Activated T-cell treated with anti-CD3 and anti-CD28 coated beads for 48 hours (primary cell): ENCODE results near the gene MDH1B.
"Not testable (repeated sequence)": the region's sequence is repeated elsewhere in the genome, so short reads cannot be mapped to it uniquely, and the experiment has no call there.

Experiments
- DNase-seq: peaks from one replicate; pipeline ENCODE4 v3.0.0-alpha.2; 2020; ENCODE audit warnings: low read depth

The MDH1B gene

DNA sequence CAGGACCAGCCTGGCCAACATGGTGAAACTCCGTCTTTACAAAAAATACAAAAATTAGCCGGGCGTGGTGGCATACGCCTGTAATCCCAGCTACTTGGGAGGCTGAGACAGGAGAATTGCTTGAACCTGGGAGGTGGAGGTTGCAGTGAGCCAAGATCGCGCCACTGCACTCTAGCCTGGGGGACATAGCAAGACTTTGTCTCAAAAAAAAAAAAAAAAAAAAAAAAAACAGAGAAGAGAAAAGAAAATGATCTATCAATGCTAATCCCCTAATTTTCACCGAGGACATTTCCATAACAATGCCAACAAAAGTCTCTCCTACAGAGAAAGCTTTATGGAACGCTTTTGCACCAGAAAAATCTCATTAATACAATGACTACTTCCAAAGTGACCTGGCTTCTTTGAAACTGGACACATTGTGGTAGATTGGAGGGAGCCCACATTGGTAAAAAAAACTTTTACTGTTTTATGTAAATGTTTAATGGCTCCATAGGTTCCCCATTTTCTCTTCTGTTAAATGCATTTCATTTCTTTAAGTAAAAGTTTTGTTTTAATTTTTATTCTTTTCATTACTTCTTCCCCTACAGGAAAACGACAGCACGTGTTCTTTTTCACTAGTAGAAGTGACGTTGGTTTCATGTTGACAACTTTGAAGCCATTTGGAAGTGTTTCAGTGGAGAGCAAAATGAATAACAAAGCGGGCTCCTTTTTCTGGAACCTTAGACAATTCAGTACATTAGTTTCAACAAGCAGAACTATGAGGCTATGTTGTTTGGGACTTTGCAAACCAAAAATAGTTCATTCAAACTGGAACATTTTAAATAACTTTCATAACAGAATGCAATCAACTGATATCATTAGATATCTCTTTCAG, 1.2 kb upstream of the MDH1B start:
- DNase-seq, result no peak

DNA sequence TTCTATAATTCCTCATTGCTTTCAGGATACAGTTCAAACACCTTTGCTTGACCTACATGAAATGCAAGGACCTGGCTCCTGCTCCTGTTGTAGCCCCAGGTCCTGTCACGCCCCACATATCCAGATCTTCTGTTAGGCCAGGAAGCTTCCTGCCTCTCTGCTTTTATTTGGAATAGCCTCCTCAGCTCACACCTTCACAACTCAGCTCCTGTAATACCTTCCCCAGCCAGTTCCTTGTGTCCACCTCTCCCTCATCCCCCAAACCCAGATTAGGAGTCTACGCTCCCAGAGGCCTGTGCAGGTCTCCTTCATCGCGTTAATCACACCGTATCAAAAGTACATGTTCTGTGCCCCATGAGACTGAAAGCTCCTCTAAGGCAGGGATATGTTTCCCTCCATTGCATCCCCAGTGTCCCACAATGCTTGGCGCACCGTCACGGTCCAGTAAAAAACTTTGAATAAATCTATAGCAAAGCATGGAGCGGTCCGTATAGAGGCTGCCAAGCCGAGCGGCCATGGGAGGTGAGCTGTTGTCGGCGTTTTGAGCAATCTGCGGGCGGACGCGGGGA, 371 bp downstream of the MDH1B start:
- DNase-seq, result no peak

DNA sequence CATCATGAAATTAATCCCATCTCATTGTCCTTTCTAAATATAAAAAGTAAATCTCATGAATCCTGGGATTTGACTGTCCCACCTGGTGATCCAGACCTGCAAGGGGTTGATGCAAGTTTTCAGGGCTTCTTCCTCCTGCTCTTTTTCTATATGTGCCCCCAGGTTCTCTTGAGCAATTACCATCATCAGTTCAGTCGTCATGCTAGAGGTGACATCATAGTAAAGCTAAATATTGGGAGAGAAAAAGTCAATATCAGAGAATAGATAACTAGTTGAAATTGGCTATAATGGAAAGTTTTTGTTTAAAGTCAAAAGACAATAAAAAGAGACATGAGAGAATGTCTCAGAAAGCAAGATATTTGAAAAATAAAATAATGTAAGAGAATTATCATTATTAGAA, 8.3 kb downstream of the MDH1B start:
- no peak for DNase-seq

DNA sequence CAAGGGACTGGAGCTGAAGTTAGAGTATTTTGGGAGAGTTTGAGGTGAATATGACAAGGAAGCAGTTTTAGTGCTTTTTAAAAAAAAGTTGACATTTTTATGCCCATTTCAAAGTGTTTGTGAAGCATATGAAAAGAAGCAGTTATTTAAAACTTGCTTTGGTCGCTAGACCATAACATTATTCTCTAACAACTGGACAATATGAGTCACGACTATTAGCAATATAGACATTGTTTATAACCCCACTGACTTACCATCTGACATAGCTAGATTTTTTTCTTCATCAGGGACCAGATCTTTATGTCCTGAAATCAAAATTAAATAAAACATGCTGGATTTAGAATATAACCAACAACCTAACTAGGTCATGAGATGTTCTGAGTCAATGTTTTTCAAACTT, 24.3 kb downstream of the MDH1B start:
- no peak for DNase-seq

DNA sequence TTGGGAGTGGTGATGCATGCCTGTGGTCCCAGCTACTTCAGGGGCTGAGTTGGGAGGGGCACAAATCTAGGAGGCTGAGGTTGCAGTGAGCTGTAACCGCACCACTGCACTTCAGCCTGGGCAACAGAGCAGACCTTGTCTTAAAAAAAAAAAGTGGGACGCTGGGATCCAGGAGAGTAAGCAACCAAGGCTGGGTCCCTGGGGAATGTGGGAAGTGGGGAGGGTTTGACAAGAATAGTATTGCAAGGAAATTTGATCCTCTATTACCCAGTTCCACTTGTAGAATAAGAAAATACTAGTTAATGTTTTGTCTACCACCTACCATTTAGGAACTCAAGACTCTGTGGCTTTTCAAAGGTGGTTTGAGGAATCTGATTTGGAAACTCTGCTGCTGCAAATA, 25.9 kb downstream of the MDH1B start:
- DNase-seq, result no peak

DNA sequence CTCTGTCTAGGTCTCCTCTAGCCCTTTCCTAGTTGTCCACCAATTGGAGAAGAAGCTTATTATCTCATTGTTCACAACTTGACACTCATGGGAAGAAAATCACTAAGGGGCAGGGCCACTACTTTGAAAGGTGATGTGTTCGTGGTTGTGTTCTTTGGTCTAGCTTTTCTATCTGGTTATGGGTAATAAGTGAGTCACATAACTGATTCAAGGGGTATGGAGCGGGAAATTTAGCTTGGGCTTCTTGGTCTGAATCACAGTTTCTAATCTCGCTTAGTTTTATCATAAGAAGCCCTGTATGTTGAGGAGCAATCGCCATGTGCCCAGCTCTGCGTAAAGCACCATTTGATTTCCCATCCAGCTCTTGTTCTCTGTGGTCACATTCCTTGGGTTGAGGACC, 28.2 kb downstream of the MDH1B start:
- no peak for DNase-seq

DNA sequence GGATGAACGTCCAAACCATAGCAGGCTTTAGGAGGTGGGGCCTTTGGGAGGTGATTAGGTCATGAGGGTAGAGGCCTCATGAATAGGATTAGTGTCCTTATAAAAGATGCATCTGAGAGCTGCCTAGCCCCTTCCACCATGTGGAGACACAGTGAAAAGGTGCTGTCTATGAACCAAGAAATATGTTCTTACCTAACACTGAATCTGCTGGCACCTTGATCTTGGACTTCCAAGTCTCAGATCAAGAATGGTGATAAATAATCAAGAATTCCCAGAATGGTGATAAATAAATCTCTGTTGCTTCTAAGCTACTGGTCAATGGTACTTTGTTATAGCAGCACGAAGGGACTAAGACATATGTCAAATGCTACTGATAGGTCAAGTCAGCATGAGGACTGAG, 31.8 kb downstream of the MDH1B start:
- no peak for DNase-seq

DNA sequence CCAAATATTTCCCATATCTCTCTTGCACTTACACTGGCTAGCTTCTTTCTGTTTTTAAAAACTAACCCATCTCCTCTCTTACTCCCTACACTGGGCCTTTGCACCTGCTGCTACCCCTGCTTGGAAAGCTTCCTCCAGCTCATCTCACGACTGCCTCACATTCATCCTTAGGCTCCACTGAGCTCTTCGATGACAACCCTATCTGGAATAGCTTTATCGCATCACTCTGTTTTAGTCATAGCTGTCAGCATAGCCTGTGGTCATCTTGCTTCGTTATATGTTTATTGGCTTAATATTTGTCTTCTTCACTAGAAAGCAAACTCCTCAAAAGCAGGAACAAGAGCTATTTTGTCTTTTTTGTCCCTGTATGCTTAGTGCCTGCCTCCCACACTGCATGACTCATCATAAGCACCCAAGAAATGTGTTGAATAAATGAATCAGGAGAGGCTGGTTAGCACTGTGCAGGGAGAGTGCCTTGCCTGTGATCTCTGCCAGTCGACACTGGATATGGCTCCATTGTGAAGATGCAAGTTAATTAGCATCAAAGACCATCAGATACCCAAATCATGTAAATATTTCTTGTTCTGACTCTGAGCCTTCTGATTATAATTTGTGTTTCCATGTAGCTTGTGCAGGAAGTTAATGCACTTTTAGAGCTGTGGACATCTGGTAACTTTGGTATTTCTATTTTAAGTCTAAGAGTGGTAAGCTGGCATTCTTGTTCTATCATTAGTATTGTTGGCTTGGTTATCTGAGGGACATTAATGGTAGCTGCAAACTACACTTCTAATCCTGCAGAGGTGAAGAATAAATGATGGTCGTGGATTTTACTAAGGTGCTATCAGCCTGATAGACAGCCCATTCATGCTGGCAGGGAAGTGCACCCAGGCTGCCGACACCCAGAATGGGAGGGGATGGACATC, 36.6 kb downstream of the MDH1B start:
- DNase-seq, result no peak

DNA sequence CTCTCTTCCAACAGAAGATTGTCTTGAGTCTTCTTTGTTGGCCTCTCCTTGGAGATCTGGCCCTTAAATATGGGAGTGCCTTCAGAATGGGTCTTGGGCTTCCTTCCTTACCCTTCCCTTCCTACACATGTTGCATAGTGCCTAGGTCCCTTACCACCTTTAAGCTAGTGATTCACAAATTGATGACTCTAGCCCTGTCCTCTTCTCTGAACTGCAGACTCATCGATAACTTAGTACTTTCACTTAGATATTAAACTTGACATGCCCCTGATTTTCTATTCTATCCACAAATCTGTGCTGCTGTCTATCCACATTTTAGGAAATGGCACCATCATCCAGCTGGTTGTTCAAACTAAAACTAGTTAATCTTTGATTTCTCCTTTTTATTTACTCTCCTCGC, 37.8 kb downstream of the MDH1B start:
- DNase-seq, result no peak

DNA sequence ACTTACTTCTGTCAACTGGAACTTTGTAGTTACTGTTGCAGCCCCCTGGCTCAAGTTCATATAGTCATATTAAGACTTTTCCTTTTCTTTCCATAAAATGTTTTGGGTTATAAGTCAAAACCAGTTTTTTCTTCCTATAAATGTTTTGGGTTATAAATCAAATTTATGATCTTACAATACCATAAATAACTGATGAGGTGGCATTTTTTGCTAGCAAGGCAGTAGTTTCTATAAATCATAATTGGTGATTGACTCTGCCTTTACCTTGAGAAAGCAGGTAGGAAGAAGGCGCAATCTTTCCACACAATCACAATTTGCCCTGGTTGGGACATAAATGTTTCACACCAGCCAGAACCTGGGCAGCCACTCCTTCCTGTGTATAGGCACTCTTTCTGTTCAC, 41.8 kb downstream of the MDH1B start:
- no peak for DNase-seq

DNA sequence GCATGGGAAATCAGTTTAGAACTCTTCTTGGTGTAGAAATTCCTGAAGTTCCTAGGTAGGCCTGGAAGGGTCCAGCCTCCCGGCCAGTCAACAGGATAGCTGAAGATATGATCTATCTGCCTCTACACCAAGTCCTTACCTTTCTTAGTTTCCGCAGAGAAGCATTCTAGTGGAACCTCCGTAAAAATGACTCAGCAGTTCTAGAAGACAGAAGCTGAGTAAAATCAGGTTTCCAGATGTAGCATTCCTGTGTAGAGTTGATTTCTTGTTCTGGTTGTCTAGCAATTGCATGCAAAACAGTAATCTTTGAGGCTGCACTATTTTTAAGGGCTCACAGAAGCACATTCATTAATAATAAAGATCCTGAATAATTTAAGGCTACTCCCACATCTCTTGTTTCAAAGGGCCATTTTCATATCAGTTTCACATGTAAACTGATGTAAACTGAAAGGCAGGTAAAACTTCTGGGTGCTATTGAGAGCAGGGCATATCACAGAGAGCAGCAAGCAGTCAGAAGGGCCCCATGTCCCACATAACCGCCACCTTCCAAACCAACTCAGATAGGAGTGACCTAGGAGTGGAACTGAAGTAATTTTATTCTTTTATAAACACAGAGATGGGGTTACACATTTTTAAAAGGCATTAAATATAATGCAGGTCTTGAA, 43.7 kb downstream of the MDH1B start:
- no peak for DNase-seq

DNA sequence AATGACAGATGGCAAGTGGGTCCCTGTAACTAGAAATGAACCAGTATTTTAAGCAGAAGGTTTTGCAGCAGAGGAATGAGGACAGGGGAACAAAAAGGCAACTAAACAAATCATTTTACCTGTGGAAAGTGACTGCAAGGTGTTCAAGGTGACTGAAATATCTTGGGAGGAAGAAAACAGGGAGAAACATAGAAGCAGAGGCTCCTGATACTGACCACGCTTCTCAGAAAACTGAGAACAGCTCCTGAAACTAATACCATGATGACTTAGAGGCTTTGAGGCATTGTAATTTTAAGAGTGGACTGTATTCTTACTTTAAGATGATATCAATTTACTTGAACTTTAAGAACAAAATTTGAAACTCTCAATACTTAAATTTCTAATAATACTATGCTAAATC, 46.8 kb downstream of the MDH1B start, which contains the start of gene DYTN:
Gene DYTN, minus strand, starts transcription at position 101 of the 400 bp plus-strand sequence. CDS start 117 bp downstream, outside the sequence.
- DNase-seq, result no peak

DNA sequence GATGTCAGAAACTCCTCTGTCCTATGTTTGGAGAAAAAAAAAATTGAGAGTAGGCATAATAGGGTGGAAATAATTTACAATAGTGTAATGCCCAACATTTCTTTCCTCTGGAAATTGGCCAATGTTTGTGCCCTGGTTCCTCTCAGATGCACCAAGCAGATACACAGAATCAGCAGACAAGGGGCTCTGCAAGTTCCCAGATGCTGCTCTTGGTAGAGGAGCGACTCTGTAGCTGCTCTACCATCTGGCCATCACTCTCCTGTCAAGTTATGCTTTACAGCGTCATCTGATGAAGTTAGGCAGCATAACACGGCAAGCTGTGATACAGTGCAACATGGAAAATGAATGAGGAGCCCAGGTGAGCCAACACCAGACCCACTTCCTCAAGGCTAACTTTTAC, 48.5 kb downstream of the MDH1B start:
- DNase-seq, result no peak

DNA sequence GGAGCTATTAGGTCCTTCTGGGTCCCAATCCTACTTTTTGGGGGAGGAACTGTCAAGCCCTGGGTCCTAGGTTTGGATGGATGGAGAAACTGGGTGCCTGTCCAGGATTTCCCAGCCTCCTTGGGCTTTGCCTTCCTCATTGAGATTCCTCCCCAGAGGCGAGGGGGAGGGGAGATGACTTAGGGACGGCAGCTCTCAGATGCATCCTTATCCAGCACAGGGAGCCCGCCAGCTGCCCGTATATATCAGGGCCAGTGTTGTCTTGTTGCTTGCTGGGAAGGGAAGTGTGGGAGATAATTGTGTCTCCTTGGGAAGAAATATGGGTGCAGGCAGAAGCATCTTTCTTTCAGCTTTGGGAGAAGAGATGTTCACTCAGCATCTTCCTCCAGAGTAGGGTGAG, 49.9 kb downstream of the MDH1B start:
- not testable (repeated sequence) for DNase-seq

DNA sequence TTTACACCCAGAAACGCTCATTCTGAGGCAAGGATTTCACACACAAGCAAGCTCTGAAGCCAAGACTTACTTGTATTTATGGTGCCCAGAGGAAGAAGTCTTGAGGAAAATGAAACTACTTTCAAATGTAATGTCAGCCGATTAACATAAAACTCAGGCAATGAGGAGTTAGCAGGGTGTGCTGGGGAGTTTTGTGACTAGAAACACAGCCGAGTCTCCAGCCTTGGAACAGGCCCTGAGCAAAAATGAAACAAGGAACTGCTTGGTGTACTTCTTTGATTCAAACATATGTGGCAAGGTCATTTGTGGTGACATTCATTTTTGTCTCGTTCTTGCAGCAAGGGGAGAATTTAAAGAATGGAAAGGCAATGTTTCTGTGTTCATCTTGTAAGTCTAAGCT, 51.4 kb downstream of the MDH1B start:
- DNase-seq, result no peak

DNA sequence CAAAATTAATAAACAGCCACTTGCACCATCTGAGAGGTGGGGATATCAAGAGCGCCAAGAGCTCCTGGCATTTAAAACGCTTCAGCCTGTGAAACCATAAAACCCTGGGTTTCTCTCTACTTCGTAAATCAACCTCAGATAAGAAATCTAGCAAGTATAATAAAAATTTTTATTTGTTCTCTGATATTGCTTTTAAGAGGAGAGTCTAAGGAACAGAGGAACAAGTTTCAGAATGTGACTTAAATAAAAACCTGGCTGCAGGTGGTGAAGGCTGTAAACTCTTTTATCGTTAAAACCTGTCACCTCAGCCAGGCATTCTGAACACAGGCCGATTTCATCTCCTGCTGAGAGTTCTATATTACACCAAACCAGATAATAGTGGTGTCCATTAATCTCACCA, 56.8 kb downstream of the MDH1B start:
- no peak for DNase-seq

DNA sequence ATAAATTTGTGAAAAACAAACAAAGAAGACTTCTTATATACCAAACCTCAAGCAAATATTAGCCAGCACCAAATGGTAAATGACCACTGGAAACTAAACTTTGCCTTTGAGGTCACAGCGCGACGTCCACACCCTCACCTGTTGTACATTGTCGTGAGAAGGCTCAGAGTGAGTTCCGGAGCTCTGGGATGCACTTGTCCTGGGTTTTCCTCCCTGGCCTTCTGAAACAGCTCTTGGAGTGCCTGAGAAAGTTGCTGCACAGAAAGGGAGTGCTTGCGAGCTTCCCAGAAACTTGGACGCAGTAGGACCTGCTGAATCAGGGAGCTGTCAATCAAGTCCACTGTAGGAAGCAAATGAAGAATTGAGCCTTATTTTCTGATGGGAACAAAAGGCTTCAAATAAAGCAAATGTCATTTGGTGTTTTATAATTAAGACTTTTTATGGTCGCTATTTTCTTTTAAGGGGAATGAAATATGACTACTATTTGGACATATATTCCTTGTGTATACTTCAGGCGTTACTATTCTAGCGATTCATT, 57.9 kb downstream of the MDH1B start:
- DNase-seq, result no peak

DNA sequence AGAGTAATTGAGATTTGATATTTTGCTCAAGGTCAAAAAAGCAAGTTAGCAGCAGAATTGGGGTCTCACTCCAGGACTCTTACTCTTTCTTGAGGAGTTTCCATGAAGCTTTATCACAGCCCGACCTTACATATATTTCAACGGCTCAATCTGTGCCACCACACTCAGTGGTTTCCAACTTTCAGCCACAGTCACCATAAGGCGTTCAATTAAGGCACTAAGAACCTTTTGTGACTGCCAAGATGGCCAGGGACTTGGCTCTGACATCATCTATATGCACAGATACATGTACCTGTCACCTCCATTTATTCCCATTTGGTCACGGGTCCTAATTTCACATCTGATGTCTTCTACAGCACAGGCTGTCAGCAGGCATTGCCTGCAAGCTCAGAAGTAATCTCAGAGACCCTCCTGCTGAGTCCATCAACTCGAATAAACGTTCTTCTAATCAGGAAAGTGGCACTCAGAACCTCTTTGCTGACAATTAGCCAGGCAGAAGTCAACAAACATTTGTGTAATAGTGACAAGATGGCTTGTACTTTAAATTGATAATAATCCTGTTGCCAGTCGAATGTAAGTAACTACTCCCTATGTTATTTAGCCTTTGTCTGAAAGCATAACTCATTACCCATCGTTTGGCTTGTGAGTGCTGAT, 63.0 kb downstream of the MDH1B start:
- no peak for DNase-seq

DNA sequence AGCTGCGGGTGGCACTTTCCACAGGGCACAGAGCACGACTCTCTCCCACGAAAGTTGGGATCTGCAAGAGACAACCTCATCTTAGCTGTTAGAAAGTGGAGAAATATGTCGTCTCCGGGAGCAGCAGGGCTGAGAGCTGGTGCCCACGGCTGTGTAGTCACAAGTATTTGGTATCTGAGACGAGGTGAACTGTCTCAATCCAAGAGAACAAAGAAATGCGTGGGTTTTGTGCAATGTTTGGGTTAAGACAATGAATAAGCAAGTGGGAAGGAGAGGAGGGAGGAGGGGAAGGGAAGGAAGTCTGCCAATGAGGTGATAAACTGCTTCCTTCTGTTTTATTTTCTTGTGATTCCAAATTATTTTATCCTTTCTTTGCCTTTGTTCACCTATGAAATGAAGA, 65.0 kb downstream of the MDH1B start:
- no peak for DNase-seq

DNA sequence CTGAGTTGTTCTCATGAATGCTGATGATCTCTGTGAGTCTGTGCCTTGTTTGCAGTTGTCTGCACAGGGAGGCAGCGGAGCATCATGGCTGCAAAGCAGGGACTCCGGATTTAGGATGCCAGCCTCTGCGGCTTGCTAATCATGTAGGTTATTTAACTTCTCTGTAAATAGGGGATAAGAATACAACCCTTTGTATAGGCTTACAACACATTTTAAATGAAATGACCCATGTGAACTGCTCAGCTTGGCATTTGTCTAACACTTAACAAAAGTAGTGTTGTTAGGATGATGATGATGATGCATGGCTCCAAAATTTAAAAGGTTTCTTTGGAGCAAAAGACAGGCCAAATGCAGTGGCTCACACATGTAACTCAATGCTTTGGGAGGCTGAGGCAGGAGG, 66.3 kb downstream of the MDH1B start:
- DNase-seq, result no peak

DNA sequence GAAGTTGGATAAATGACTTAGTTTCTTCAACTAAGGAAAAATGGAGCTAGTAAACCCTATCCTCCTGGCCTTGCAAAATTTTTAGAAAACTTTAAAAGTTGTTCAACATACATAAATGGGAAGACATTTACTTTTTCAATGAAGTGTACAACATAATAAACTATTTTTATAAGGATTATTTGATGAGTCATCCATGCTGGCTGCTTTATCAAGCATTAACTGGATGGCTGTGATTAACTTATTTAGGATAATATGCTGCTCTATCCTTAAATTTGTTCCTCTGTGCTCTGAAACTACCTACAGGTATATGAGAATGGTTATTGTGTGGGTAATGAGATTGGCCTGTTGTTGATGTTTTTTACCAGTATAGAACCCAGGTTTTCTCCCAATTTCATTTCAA, 68.2 kb downstream of the MDH1B start:
- DNase-seq, result no peak
